ENCODE data around the gene DGKI.

DGKI gene

GRCh38 chr7:137846827-137847567 lies at the start of gene DGKI:
DGKI (minus strand) TSS chr7:137846974.
- DNase-seq (ENCODE audit: low read depth in 2 of 2), result no peak

DNA sequence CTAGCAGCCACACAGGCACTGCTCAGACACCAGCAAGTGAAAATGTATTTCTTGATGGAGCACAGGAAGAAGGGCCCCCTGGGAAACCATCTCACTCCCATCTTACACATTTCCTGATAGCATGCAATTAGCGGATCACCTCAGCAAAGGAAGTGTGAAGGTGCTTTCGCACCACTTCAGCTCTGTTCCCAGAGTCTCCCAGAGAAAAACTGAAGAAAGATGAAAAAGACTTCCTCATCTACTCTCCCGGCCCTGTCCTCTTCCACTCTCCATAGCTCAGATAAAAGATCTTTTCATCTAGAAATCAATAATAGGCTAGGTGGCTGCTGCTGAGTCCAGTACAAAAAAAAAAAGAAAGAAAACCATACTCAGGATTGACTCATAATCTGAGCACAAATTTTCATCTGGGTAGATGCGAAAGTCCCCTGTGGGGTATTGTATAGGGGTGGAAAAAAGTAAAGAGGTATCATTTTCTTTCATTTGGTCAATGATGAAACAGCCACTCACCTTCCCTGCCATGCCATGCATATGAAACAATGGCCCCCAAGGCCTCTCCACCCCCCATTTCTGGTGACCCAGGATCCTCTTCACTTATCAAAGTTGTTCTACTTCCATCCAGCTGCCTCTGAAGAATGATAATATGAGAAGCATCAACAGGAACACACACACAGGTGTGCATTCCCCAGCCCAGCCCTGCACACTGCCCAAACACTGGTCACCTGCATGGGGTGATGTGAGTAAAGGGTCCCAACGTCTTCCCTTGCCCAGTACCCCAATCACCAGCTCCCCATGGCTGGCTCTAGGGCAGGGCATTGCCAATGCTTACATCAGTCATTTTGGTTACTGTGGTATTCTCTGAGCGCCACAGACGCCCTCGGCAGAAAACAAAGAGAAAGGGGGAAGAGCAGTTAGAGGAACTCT lies 48.8 kb upstream of the DGKI start:
- DNase-seq (ENCODE audit: low read depth in 2 of 2), result no peak

DNA sequence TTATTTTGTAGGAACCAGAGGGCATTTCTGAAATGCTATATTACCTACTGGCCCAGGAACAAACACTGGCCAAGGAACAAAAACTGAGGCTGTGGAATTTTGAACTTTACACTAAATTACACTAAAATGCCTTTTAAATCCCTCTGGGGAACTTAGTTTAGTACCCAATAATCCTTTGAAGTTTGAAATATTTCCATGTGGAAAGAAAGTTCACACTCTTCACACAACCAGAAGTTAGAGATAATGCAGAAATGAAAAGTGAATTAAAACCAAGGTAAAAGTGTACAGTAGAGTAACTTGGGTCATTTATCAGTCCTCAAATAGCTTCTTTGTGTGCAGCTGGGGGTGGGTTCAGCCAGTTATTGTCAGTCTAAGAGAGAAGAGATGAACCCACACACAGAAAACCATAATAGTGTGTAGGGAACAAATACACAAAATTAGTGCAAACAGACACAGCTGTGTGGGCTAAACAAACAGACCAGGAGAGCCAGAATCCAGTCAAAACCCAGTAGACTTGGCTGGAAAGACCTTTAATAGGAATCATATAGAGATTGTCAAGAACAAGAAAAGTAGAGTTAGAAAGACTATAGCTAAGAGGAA lies 46.5 kb upstream of the DGKI start:
- DNase-seq (ENCODE audit: low read depth in 2 of 2), result no peak

GRCh38 chr7:137891016-137891655 lies 44.4 kb upstream of the DGKI start:
- no peak for DNase-seq (ENCODE audit: low read depth in 2 of 2)

GRCh38 chr7:137890449-137890921 lies 43.7 kb upstream of the DGKI start:
- no peak for DNase-seq (ENCODE audit: low read depth in 2 of 2)

GRCh38 chr7:137888241-137888640 lies 41.5 kb upstream of the DGKI start:
- DNase-seq (ENCODE audit: low read depth in 2 of 2), result no peak

- no peak for DNase-seq (ENCODE audit: low read depth in 2 of 2)
Measured at GRCh38 chr7:137886746-137887145, 40.0 kb upstream of the DGKI start.

DNA sequence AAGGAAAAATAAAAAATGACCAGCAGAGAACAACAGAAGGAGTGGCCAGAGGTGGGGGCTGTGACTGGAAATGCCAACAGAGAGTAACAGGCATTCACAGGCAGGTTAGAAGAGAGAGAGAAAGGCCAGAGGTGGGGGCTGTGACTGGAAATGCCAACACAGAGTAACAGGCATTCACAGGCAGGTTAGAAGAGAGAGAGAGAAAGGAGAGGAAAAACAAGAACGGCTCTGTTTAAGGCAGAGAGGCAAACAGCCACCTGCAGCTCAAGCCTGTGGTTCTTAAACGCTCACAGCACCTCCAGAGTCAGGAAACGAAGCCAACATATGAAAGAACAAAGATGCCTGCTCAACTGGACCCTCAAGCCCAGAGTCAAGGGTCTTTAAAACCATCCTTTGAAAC lies 39.5 kb upstream of the DGKI start:
- DNase-seq (ENCODE audit: low read depth in 2 of 2), result no peak

DNA sequence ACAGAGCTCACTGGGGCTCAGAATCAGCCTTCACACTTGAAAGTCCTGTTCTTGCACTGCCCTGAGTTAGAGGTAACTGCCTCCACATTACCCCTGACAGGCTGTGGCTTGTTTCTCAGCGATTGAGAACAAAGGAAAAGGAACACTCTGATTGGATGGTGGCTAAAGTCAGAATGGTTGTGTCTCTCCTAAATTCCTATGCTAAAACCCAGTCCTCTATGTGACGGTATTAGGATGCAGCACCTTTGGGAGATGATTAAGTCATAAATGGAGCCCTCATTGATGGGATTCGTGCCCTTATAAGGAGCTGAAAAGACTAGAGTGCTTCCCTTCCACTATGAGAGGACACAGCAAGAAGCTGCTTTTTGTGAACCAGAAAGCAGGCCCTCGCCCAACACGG lies 38.9 kb upstream of the DGKI start:
- DNase-seq (ENCODE audit: low read depth in 2 of 2), result no peak

DNA sequence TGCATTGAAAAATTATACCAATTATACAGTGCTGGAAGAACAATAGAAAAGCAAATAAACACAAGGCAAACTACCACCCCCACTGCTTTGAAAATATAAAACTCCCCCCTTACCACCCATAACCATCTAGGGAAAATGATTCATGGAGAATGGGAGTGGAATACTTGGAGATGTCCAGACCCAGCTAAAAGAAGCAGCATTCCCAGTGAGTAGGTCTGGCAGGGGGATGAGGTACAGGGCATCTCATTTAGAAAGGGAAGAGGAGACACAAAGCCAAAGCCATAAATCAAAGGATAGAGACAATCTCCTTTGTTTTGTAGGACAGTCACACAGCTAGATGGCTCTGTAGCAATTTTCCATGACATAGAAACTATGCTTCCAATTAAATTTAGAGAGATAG lies 36.0 kb upstream of the DGKI start:
- no peak for DNase-seq (ENCODE audit: low read depth in 2 of 2)

- DNase-seq (ENCODE audit: low read depth in 2 of 2), result no peak
Measured at GRCh38 chr7:137882261-137882668, 35.5 kb upstream of the DGKI start.

- no peak for DNase-seq (ENCODE audit: low read depth in 2 of 2)
Measured at GRCh38 chr7:137881607-137882260, 35.0 kb upstream of the DGKI start.

- no peak for DNase-seq (ENCODE audit: low read depth in 2 of 2)
Measured at GRCh38 chr7:137880432-137880831, 33.7 kb upstream of the DGKI start.

- DNase-seq (ENCODE audit: low read depth in 2 of 2), result no peak
Measured at GRCh38 chr7:137879357-137880158, 32.8 kb upstream of the DGKI start.

GRCh38 chr7:137878333-137878961 lies 31.7 kb upstream of the DGKI start:
- no peak for DNase-seq (ENCODE audit: low read depth in 2 of 2)

DNA sequence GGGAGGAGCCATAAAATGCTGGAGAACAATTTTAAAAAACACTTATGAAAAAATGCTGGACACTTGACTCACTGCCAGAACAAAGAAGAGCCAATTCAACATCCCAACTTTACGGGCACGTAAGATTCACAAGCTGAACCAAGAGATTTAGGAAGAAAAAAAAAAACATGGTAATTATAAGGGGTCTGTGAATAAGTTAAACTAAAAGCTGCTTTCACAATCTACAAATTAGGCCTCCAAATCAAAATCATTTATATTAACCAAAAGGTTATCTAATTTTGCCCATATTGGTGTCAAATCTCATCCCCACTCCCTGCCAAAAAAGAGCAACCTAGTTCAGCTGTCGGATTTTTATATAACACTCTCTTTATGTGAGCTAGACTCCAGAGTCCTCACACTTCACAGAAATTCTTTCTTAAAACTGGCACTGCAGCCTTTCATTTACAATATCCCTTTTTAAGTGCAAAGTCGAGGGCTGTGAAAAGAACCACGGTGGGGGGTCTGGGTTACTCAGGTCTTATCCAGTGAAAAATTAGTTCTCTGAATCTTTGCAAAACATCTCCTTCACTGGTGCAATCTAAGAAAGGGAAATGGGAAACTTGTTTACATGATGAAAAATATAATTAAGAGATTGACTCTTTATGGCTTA lies 30.4 kb upstream of the DGKI start:
- DNase-seq (ENCODE audit: low read depth in 2 of 2), result no peak

- no peak for DNase-seq (ENCODE audit: low read depth in 2 of 2)
Measured at GRCh38 chr7:137875746-137876145, 29.0 kb upstream of the DGKI start.

GRCh38 chr7:137873979-137874777 lies 27.4 kb upstream of the DGKI start:
- DNase-seq (ENCODE audit: low read depth in 2 of 2), result no peak

- DNase-seq (ENCODE audit: low read depth in 2 of 2), result no peak
Measured at GRCh38 chr7:137873524-137873923, 26.8 kb upstream of the DGKI start.

Measured in stimulated activated CD4-positive, alpha-beta T cell treated with anti-CD3 and anti-CD28 coated beads, Interleukin-12 subunit alpha, Interleukin-12 subunit beta, amount 100 ng/mL, for 24 hours (primary cell).